DOHH2 (cell line): ENCODE measurements around the gene GLYATL3.

Source experiments
- H3F3A ChIP-seq: fragments of 200-600 bp; sonication (generic), shearing (Covaris generic); 2 replicates; pipeline ENCODE4 v1.6.0; 2016; ENCODE audit warnings: antibody characterized with exemption, mild to moderate bottlenecking; ENCODE audit not compliant: control insufficient read depth, insufficient read depth
- H3K27ac ChIP-seq: fragments of 200-600 bp; sonication (generic); 2 replicates; pipeline ENCODE4 v1.5.1; 2014; ENCODE audit warnings: low read depth, mild to moderate bottlenecking, low read length, moderate library complexity
- H3K27me3 ChIP-seq: fragments of 200-600 bp; sonication (generic); 2 replicates; pipeline ENCODE4 v1.6.1; 2014; ENCODE audit warnings: mild to moderate bottlenecking, low read length, mixed read lengths; ENCODE audit not compliant: control insufficient read depth
- H3K36me3 ChIP-seq: fragments of 200-600 bp; sonication (generic); 2 replicates; pipeline ENCODE4 v1.6.1; 2014; ENCODE audit warnings: mild to moderate bottlenecking, low read length, moderate library complexity, mixed read lengths; ENCODE audit not compliant: control insufficient read depth
- H3K4me1 ChIP-seq: fragments of 200-600 bp; sonication (generic); 2 replicates; pipeline ENCODE4 v1.6.1; 2014; ENCODE audit warnings: mild to moderate bottlenecking, low read length, mixed read lengths; ENCODE audit not compliant: control insufficient read depth
- H3K4me2 ChIP-seq: fragments of 200-600 bp; sonication (generic); 2 replicates; pipeline ENCODE4 v1.6.0; 2014; ENCODE audit warnings: mild to moderate bottlenecking, low read length, moderate library complexity
- H3K4me3 ChIP-seq: fragments of 200-600 bp; sonication (generic); 2 replicates; pipeline ENCODE4 v1.5.1; 2014; ENCODE audit warnings: mild to moderate bottlenecking, low read length, mixed read lengths
- H3K79me2 ChIP-seq: fragments of 200-600 bp; sonication (generic); 2 replicates; pipeline ENCODE4 v1.6.1; 2014; ENCODE audit warnings: mild to moderate bottlenecking, low read length, mixed read lengths; ENCODE audit not compliant: control insufficient read depth
- H3K9me2 ChIP-seq: fragments of 200-600 bp; sonication (generic); replicated peaks from 2 replicates; pipeline ENCODE4 v1.6.1; 2014; ENCODE audit warnings: mild to moderate bottlenecking, low read length, mixed read lengths; ENCODE audit not compliant: control insufficient read depth
- H3K9me3 ChIP-seq: fragments of 200-600 bp; sonication (generic); 2 replicates; pipeline ENCODE4 v1.6.1; 2014; ENCODE audit warnings: antibody characterized with exemption, low read length, mixed read lengths; ENCODE audit not compliant: control insufficient read depth, insufficient read depth
- H4K20me1 ChIP-seq: fragments of 200-600 bp; sonication (generic); 2 replicates; pipeline ENCODE4 v1.6.0; 2014; ENCODE audit warnings: low read depth, mild to moderate bottlenecking, antibody characterized with exemption, low read length, moderate library complexity; ENCODE audit not compliant: control insufficient read depth, insufficient read depth
- CTCF ChIP-seq: fragments of 200-600 bp; sonication (generic); IDR thresholded peaks from one replicate; pipeline ENCODE4 v1.5.1; 2014; ENCODE audit warnings: antibody characterized with exemption, mild to moderate bottlenecking, low read depth, low read length; ENCODE audit not compliant: poor library complexity, severe bottlenecking
- EZH2phosphoT487 ChIP-seq: fragments of 200-600 bp; sonication (generic); IDR thresholded peaks from 2 replicates; pipeline ENCODE4 v1.6.1; 2017; ENCODE audit warnings: borderline replicate concordance, mild to moderate bottlenecking, antibody characterized with exemption, low read length, moderate library complexity, mixed read lengths

GLYATL3 gene

GRCh38 chr6:49558238-49558637, 58.5 kb downstream of the GLYATL3 start:
- Histone ChIP-seq H3K4me1 (no peaks in the 10 kb centered on the region), H4K20me1 (no peaks in the 10 kb centered on the region), H3K9me3 (no peaks in the 10 kb centered on the region), H3K4me3 (no peak overlapping the region), H3F3A (no peaks in the 10 kb centered on the region), H3K27ac (no peak overlapping the region), H3K9me2 (no peaks in the 10 kb centered on the region), H3K36me3 (no peaks in the 10 kb centered on the region), H3K27me3 (no peaks in the 10 kb centered on the region), H3K4me2 (no peak overlapping the region), H3K79me2 (no peaks in the 10 kb centered on the region)
- TF ChIP-seq EZH2phosphoT487 (no peak), CTCF (no peak)

- Histone ChIP-seq H3K27me3 (no peaks in the 10 kb centered on the region), H3F3A (no peaks in the 10 kb centered on the region), H3K79me2 (no peaks in the 10 kb centered on the region)
Observed at GRCh38 chr6:49563006-49563886, 63.5 kb downstream of the GLYATL3 start.

GRCh38 chr6:49564552-49564951, 64.8 kb downstream of the GLYATL3 start:
- TF ChIP-seq EZH2phosphoT487 (no peak), CTCF (no peak)
- Histone ChIP-seq H3K27me3 (no peaks in the 10 kb centered on the region), H3K9me2 (no peaks in the 10 kb centered on the region), H3K4me3 (no peak overlapping the region), H3K4me2 (no peak overlapping the region), H4K20me1 (no peaks in the 10 kb centered on the region), H3K9me3 (no peaks in the 10 kb centered on the region), H3K79me2 (no peaks in the 10 kb centered on the region), H3K27ac (no peak overlapping the region), H3F3A (no peaks in the 10 kb centered on the region), H3K36me3 (no peaks in the 10 kb centered on the region), H3K4me1 (no peaks in the 10 kb centered on the region)

More at GRCh38 chr6:49563006-49563886, 63.5 kb downstream of the GLYATL3 start:
- Histone ChIP-seq H3K4me3 (no peak overlapping the region), H4K20me1 (no peaks in the 10 kb centered on the region), H3K4me2 (no peak overlapping the region), H3K36me3 (no peaks in the 10 kb centered on the region), H3K9me3 (no peaks in the 10 kb centered on the region), H3K9me2 (no peaks in the 10 kb centered on the region), H3K27ac (no peak overlapping the region), H3K4me1 (no peaks in the 10 kb centered on the region)
- TF ChIP-seq EZH2phosphoT487, result no peak
- TF ChIP-seq CTCF, result no peak
